ENCODE results near the gene IL16. TPM values are rescaled to one million over a fixed set of nuclear protein-coding genes. Genes with fewer than 3 reads are reported as not detected.

IL16 gene
- total and polyA plus RNA-seq, 9 of the 15 experiments (the other 6 are each of a cell fraction or from before 2014, with no cell fraction given): 1.4 to 18.8 (median 10.6) TPM

DNA sequence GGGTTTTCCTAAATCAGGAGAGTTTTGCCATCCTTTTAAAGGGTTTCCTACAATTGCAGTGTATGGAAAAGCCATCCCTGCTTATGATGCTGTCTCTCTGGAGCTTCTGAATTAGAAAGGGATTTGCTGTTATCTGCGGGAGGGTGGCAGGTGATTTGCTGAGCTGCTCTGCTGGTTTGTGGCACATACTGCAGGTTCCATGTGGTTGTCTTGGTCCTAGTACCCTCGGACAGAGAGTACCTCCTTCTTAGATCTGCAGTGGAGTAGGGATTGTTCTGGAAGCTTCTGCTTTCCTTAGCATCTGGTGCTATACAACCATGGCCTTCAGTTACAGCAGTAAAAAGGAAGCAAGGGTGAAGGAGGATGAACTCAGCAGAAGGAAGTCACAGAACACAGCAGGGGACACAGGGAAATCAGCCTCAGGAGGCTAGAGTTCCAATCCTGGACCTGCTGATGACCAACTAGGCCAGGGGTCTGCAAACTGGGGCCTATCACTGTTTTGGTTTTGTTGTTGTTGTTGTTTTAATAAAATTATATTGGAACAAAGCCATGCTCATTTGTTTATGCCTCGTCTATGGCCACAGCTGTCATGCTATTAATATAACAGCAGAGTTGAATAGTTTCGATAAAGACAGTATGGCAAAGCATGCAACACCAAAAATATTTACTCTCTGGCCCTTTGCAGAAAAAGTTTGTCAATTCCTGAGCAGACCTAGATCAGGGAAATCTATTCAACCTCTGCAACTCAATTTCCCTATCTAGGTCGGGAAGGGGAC is 87.8 kb downstream of the IL16 start:
- TF ChIP-seq NEUROD1 (IDR thresholded peaks at IDR 0.05; ENCODE audit: borderline replicate concordance, low read depth, low read length, partially characterized antibody): no peak
- no peak for DNase-seq (ENCODE audit: extremely low read depth in 1 of 4, low spot score in 3 of 4)
- no peaks in the 10 kb centered on the region for H3K79me2 ChIP-seq (ENCODE audit: control insufficient read depth, insufficient read depth, low read length)
- H3K9ac ChIP-seq (ENCODE audit: insufficient read depth in 1 of 2, low read depth in 2 of 2, low read length in 2 of 2): no peak overlapping the region
- 19% methylated on average over 5 of the region's 5 CpGs for WGBS (ENCODE audit: insufficient coverage, low coverage, missing lambda C conversion rate)
- H3K4me3 ChIP-seq: no peak overlapping the region
- H3K4me1 ChIP-seq (replicated peaks in 1 of 2; ENCODE audit: control insufficient read depth in 2 of 2, insufficient read depth in 2 of 2, low read length in 2 of 2): no peaks in the 10 kb centered on the region
- intact Hi-C loops (cut with micrococcal nuclease) (no loop called here), in situ Hi-C loops (cut with MboI) (loop anchor here (5.0 kb wide), 1 partner anchor 118 kb away; no protein-coding TSS in a partner anchor)
- H3K27me3 ChIP-seq (ENCODE audit: control insufficient read depth in 2 of 2, insufficient read depth in 2 of 2, low read length in 2 of 2): no peaks in the 10 kb centered on the region
- H3K27ac ChIP-seq (ENCODE audit: extremely low read depth, low read depth, low read length): no peak overlapping the region
- no peaks in the 10 kb centered on the region for H3K9me3 ChIP-seq (replicated peaks; ENCODE audit: control insufficient read depth, insufficient read depth, low read depth, low read length)
- no peak overlapping the region for H3K4me2 ChIP-seq (ENCODE audit: insufficient read depth, low read length)
- CTCF ChIA-PET (ENCODE audit: low intra/inter-chr PET ratio): no interaction called here
- no peak overlapping the region for H2AFZ ChIP-seq (ENCODE audit: low read depth, low read length)
- ATAC-seq: no peak
- BruUV-seq (replicated peaks): no TSS peak
- H3K36me3 ChIP-seq (ENCODE audit: control insufficient read depth, insufficient read depth, low read length): no peaks in the 10 kb centered on the region
- FAIRE-seq: peak; percentile 37
- POLR2A ChIA-PET: no interaction called here
- no peaks in the 10 kb centered on the region for H4K20me1 ChIP-seq (replicated peaks; ENCODE audit: control insufficient read depth, insufficient read depth, low read length)
- H3K9me1 ChIP-seq (ENCODE audit: control insufficient read depth, insufficient read depth, low read length): no peaks in the 10 kb centered on the region

- BruUV-seq (replicated peaks): no TSS peak
- H3K9ac ChIP-seq (ENCODE audit: insufficient read depth in 1 of 2, low read depth in 2 of 2, low read length in 2 of 2): no peak overlapping the region
- in situ Hi-C loops (cut with MboI) (no loop called here), intact Hi-C loops (cut with micrococcal nuclease) (no loop called here)
- H3K9me1 ChIP-seq (ENCODE audit: control insufficient read depth, insufficient read depth, low read length): no peaks in the 10 kb centered on the region
- POLR2A ChIA-PET: no interaction called here
- CTCF ChIA-PET (ENCODE audit: low intra/inter-chr PET ratio): no interaction called here
- no peaks in the 10 kb centered on the region for H3K79me2 ChIP-seq (ENCODE audit: control insufficient read depth, insufficient read depth, low read length)
- H3K4me3 ChIP-seq: no peak overlapping the region
- FAIRE-seq (no peak), ATAC-seq (no peak), DNase-seq (ENCODE audit: extremely low read depth in 1 of 4, low spot score in 3 of 4) (no peak)
- no peaks in the 10 kb centered on the region for H3K9me3 ChIP-seq (replicated peaks; ENCODE audit: control insufficient read depth, insufficient read depth, low read depth, low read length)
- TF ChIP-seq, protein P1, sequence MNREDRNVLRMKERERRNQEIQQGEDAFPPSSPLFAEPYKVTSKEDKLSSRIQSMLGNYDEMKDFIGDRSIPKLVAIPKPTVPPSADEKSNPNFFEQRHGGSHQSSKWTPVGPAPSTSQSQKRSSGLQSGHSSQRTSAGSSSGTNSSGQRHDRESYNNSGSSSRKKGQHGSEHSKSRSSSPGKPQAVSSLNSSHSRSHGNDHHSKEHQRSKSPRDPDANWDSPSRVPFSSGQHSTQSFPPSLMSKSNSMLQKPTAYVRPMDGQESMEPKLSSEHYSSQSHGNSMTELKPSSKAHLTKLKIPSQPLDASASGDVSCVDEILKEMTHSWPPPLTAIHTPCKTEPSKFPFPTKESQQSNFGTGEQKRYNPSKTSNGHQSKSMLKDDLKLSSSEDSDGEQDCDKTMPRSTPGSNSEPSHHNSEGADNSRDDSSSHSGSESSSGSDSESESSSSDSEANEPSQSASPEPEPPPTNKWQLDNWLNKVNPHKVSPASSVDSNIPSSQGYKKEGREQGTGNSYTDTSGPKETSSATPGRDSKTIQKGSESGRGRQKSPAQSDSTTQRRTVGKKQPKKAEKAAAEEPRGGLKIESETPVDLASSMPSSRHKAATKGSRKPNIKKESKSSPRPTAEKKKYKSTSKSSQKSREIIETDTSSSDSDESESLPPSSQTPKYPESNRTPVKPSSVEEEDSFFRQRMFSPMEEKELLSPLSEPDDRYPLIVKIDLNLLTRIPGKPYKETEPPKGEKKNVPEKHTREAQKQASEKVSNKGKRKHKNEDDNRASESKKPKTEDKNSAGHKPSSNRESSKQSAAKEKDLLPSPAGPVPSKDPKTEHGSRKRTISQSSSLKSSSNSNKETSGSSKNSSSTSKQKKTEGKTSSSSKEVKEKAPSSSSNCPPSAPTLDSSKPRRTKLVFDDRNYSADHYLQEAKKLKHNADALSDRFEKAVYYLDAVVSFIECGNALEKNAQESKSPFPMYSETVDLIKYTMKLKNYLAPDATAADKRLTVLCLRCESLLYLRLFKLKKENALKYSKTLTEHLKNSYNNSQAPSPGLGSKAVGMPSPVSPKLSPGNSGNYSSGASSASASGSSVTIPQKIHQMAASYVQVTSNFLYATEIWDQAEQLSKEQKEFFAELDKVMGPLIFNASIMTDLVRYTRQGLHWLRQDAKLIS (CRISPR knock-in tag; IDR thresholded peaks at IDR 0.05): no peak
- H3K27ac ChIP-seq (ENCODE audit: extremely low read depth, low read depth, low read length): no peak overlapping the region
- H2AFZ ChIP-seq (ENCODE audit: low read depth, low read length): no peak overlapping the region
- no peaks in the 10 kb centered on the region for H3K4me1 ChIP-seq (replicated peaks in 1 of 2; ENCODE audit: control insufficient read depth in 2 of 2, insufficient read depth in 2 of 2, low read length in 2 of 2)
- no peak overlapping the region for H3K4me2 ChIP-seq (ENCODE audit: insufficient read depth, low read length)
- WGBS (ENCODE audit: insufficient coverage, low coverage, missing lambda C conversion rate): 40% methylated on average over 6 of the region's 6 CpGs
- no peaks in the 10 kb centered on the region for H4K20me1 ChIP-seq (replicated peaks; ENCODE audit: control insufficient read depth, insufficient read depth, low read length)
- no peaks in the 10 kb centered on the region for H3K36me3 ChIP-seq (ENCODE audit: control insufficient read depth, insufficient read depth, low read length)
- H3K27me3 ChIP-seq (ENCODE audit: control insufficient read depth in 2 of 2, insufficient read depth in 2 of 2, low read length in 2 of 2): no peaks in the 10 kb centered on the region
Measured at GRCh38 chr15:81285461-81285860, 88.8 kb downstream of the IL16 start.
